Pons (tissue), 1 donor: ENCODE results near the gene ZMYND10.
A peak's percentile ranks its signal among the peaks of the same experiment; 100 is the strongest.

Experiments used
- DNase-seq: peaks from one replicate; pipeline ENCODE4 v3.0.0-alpha.2; 2016; ENCODE audit warnings: low spot score

The ZMYND10 gene

GRCh38 chr3:50302095-50303012, 43.2 kb downstream of the ZMYND10 start:
- DNase-seq = no peak

GRCh38 chr3:50300681-50301254, 44.8 kb downstream of the ZMYND10 start:
- DNase-seq = no peak

- DNase-seq = peak; percentile 98
Observed at GRCh38 chr3:50299929-50300680, 45.4 kb downstream of the ZMYND10 start.

- no peak for DNase-seq
Observed at GRCh38 chr3:50299638-50299928, 45.9 kb downstream of the ZMYND10 start.

GRCh38 chr3:50298836-50299637, 46.5 kb downstream of the ZMYND10 start, which contains the start of the genes HYAL3 and NAA80:
TSS of gene HYAL3 (minus strand) at chr3:50299405. CDS start at chr3:50295602, 3,803 bp downstream.
TSS of gene NAA80 (minus strand) at chr3:50299405. CDS start at chr3:50297463, 1,942 bp downstream.
- peak; percentile 100 for DNase-seq

GRCh38 chr3:50297896-50298725, 47.4 kb downstream of the ZMYND10 start:
- no peak for DNase-seq

GRCh38 chr3:50297384-50297775, 48.2 kb downstream of the ZMYND10 start:
- DNase-seq = no peak

GRCh38 chr3:50296721-50297383, 48.7 kb downstream of the ZMYND10 start:
- no peak for DNase-seq

- no peak for DNase-seq
Observed at GRCh38 chr3:50295553-50296431, 49.7 kb downstream of the ZMYND10 start.

GRCh38 chr3:50294492-50295403, 50.8 kb downstream of the ZMYND10 start:
- no peak for DNase-seq

- DNase-seq = no peak
Observed at GRCh38 chr3:50294089-50294488, 51.4 kb downstream of the ZMYND10 start.

GRCh38 chr3:50293079-50293801, 52.3 kb downstream of the ZMYND10 start:
- DNase-seq = no peak

- DNase-seq = peak; percentile 97
Observed at GRCh38 chr3:50292159-50293078, 53.1 kb downstream of the ZMYND10 start, which contains the start of gene IFRD2. TSS of gene IFRD2 (minus strand) at chr3:50292429. CDS start at chr3:50292274, 155 bp downstream.
